A549 (cell line): ENCODE data around the gene MDGA2. TPM values are rescaled to one million over a fixed set of nuclear protein-coding genes. Genes with fewer than 3 reads are reported as not detected.

Experiments
- ATAC-seq, 2 experiments: fragments of 200-7000 bp in 1 of 2; fragments of >200 bp in 1 of 2; cut with Nextera tagmentation in 1 of 2; cut with Tn5 transposase in 1 of 2; 3 replicates each; pipeline versions ENCODE4 v1.8.0 to v1.9.1; 2018 to 2020; ENCODE audit warnings: mild to moderate bottlenecking in 1 of 2, moderate library complexity in 1 of 2
- CTCF ChIA-PET: fragments of 300-600 bp; sonication (Branson Sonifier 250); formaldehyde crosslinking; extraction: SDS; loops from one replicate; lab custom pipeline; 2021; ENCODE audit warnings: antibody characterized with exemption, inconsistent platforms; lab: Yijun Ruan, JAX
- POLR2A ChIA-PET: fragments of 350-600 bp; formaldehyde crosslinking; extraction: SDS; loops from one replicate; lab custom pipeline; 2021; ENCODE audit warnings: antibody characterized with exemption, inconsistent platforms; lab: Yijun Ruan, JAX
- DNase-seq, 2 experiments: peaks; one replicate each; pipeline versions ENCODE4 v3.0.0 to v3.0.0-alpha.2; 2011 to 2016; ENCODE audit warnings: low read depth in 1 of 2, low spot score in 1 of 2
- FAIRE-seq: peaks from 2 replicates; lab custom pipeline; 2011; peaks lifted over from hg19 to GRCh38; lab: Jason Lieb, UNC
- H3K27ac ChIP-seq, 2 experiments: fragments of >200 bp; sonication (Bioruptor Twin); formaldehyde crosslinking; 3 replicates each; pipeline ENCODE4 v1.5.1; 2016 to 2017
- H3K4me1 ChIP-seq: fragments of >200 bp; sonication (Bioruptor Twin); formaldehyde crosslinking; 3 replicates; pipeline ENCODE4 v1.6.1; 2016
- H3K4me2 ChIP-seq: fragments of >200 bp; sonication (Bioruptor Twin); formaldehyde crosslinking; 3 replicates; pipeline ENCODE4 v1.6.1; 2016
- H3K4me3 ChIP-seq: fragments of >200 bp; sonication (Bioruptor Twin); formaldehyde crosslinking; 3 replicates; pipeline ENCODE4 v1.5.1; 2016
- H3K9me3 ChIP-seq: fragments of >200 bp; sonication (Bioruptor Twin); formaldehyde crosslinking; 3 replicates; pipeline ENCODE4 v1.6.1; 2016
- ATOH8 ChIP-seq: fragments of 250-450 bp; sonication (Bioruptor Pico); IDR thresholded peaks from 2 replicates; pipeline ENCODE4 v1.5.0; 2020; ENCODE audit warnings: low read depth, mild to moderate bottlenecking, moderate library complexity
- CEBPB ChIP-seq, 2 experiments: fragments of >200 bp in 1 of 2; sonication (Bioruptor Twin) in 1 of 2; formaldehyde crosslinking in 1 of 2; IDR thresholded peaks; 2 replicates each; pipeline ENCODE4 v1.6.1; 2012 to 2016
- CHD4 ChIP-seq: fragments of 200-600 bp; sonication (generic); IDR thresholded peaks from 2 replicates; pipeline ENCODE4 v1.6.1; 2016; ENCODE audit warnings: antibody characterized with exemption, mild to moderate bottlenecking, borderline replicate concordance
- EHMT2 ChIP-seq: fragments of 200-600 bp; sonication (generic); IDR thresholded peaks from 2 replicates; pipeline ENCODE4 v1.6.1; 2016; ENCODE audit warnings: antibody characterized with exemption, low read depth, mild to moderate bottlenecking, moderate library complexity
- FOXS1 ChIP-seq: fragments of 250-450 bp; sonication (Bioruptor Pico); IDR thresholded peaks from 2 replicates; pipeline ENCODE4 v1.5.0; 2020; ENCODE audit warnings: mild to moderate bottlenecking, moderate library complexity
- GATA3 ChIP-seq: IDR thresholded peaks from 2 replicates; pipeline ENCODE4 v1.6.1; 2012; ENCODE audit warnings: borderline replicate concordance
- HDAC2 ChIP-seq: fragments of 200-600 bp; sonication (generic); IDR thresholded peaks from 2 replicates; pipeline ENCODE4 v1.6.1; 2016
- HOXA7 ChIP-seq: fragments of 250-450 bp; sonication (Bioruptor Pico); IDR thresholded peaks from 2 replicates; pipeline ENCODE4 v1.5.0; 2020; ENCODE audit warnings: mild to moderate bottlenecking, moderate library complexity
- HOXB5 ChIP-seq: fragments of 250-450 bp; sonication (Bioruptor Pico); IDR thresholded peaks from 2 replicates; pipeline ENCODE4 v1.5.0; 2020; ENCODE audit warnings: mild to moderate bottlenecking, moderate library complexity
- JUN ChIP-seq, 2 experiments: fragments of >200 bp; sonication (Bioruptor Twin); formaldehyde crosslinking; IDR thresholded peaks; 2 replicates in 1 of 2; 3 replicates in 1 of 2; pipeline ENCODE4 v1.6.1; 2016 to 2017
- JUNB ChIP-seq: fragments of >200 bp; sonication (Bioruptor Twin); formaldehyde crosslinking; IDR thresholded peaks from 2 replicates; pipeline ENCODE4 v1.6.1; 2016
- KDM1A ChIP-seq: fragments of 200-600 bp; sonication (generic); IDR thresholded peaks from 2 replicates; pipeline ENCODE4 v1.6.1; 2016; ENCODE audit warnings: low read depth, mild to moderate bottlenecking
- KDM5A ChIP-seq: fragments of 200-600 bp; sonication (generic); IDR thresholded peaks from 2 replicates; pipeline ENCODE4 v1.6.1; 2016; ENCODE audit warnings: antibody characterized with exemption, mild to moderate bottlenecking
- MYC ChIP-seq: IDR thresholded peaks from 2 replicates; pipeline ENCODE4 v1.6.1; 2012; ENCODE audit warnings: mild to moderate bottlenecking, inconsistent platforms, low read length, improper control_type of control experiment, borderline replicate concordance
- NFE2L2 ChIP-seq: fragments of 150-350 bp; conservative IDR thresholded peaks from 2 replicates; pipeline ENCODE4 v1.6.1; 2014; ENCODE audit warnings: low read length
- NR3C1 ChIP-seq: fragments of >200 bp; sonication (Bioruptor Twin); formaldehyde crosslinking; IDR thresholded peaks from 3 replicates; pipeline ENCODE4 v1.6.1; 2017
- POLR2AphosphoS2 ChIP-seq: conservative IDR thresholded peaks from 2 replicates; pipeline ENCODE4 v1.6.1; 2012; ENCODE audit warnings: low read length, improper control_type of control experiment, inconsistent platforms
- RAD21 ChIP-seq, 2 experiments: fragments of >200 bp in 1 of 2; sonication (Bioruptor Twin) in 1 of 2; formaldehyde crosslinking in 1 of 2; IDR thresholded peaks in 1 of 2; conservative IDR thresholded peaks in 1 of 2; 2 replicates in 1 of 2; 3 replicates in 1 of 2; pipeline ENCODE4 v1.6.1; 2012 to 2018; ENCODE audit warnings: inconsistent platforms in 1 of 2
- RARB ChIP-seq: fragments of 250-450 bp; sonication (Bioruptor Pico); IDR thresholded peaks from 2 replicates; pipeline ENCODE4 v1.8.0; 2021; ENCODE audit warnings: mild to moderate bottlenecking, moderate library complexity
- RCOR1 ChIP-seq: fragments of 150-350 bp; IDR thresholded peaks from 2 replicates; pipeline ENCODE4 v1.6.1; 2014; ENCODE audit warnings: antibody characterized with exemption, low read length, low read depth
- RFX5 ChIP-seq: fragments of 450-650 bp; IDR thresholded peaks from 2 replicates; pipeline ENCODE4 v1.7.1; 2014; ENCODE audit warnings: antibody characterized with exemption, mild to moderate bottlenecking, moderate library complexity
- RNF2 ChIP-seq: fragments of 200-600 bp; sonication (generic); IDR thresholded peaks from 2 replicates; pipeline ENCODE4 v1.6.1; 2016; ENCODE audit warnings: low read depth, mild to moderate bottlenecking, antibody characterized with exemption, moderate library complexity, borderline replicate concordance
- SMC3 ChIP-seq: fragments of >200 bp; sonication (Bioruptor Twin); formaldehyde crosslinking; IDR thresholded peaks from 3 replicates; pipeline ENCODE4 v1.6.1; 2018; ENCODE audit warnings: inconsistent platforms
- SREBF2 ChIP-seq: fragments of 450-650 bp; IDR thresholded peaks from 2 replicates; pipeline ENCODE4 v1.6.1; 2014; ENCODE audit warnings: mild to moderate bottlenecking, moderate library complexity
- USF2 ChIP-seq: fragments of 450-650 bp; IDR thresholded peaks from 2 replicates; pipeline ENCODE4 v1.6.1; 2014; ENCODE audit warnings: antibody characterized with exemption
- ZC3H11A ChIP-seq: fragments of 450-650 bp; IDR thresholded peaks from 2 replicates; pipeline ENCODE4 v1.6.1; 2014; ENCODE audit warnings: antibody characterized with exemption, mild to moderate bottlenecking
- ZNF302 ChIP-seq: fragments of 250-450 bp; sonication (Bioruptor Pico); IDR thresholded peaks from 2 replicates; pipeline ENCODE4 v1.9.0; 2021; ENCODE audit warnings: inconsistent platforms, mild to moderate bottlenecking, moderate library complexity
- WGBS: methylation state at CpG from one replicate; pipeline ENCODE4 v1.1.6; 2017; ENCODE audit errors: missing lambda C conversion rate; 5-methylcytosine and 5-hydroxymethylcytosine counted together
- polyA plus RNA-seq, 4 experiments: library from polyadenylated mRNA; depleted of rRNA in 3 of 4; stranded (reverse); fragments of >200 nt; fragmentation: RNase III in 1 of 4; extraction: RNeasy Plus Mini Kit Qiagen cat#74134 plus additional on column Dnase treatment in 1 of 4; gene quantifications; 2 replicates in 3 of 4; 3 replicates in 1 of 4; pipeline ENCODE4 v1.2.3, GENCODE V29; 2011 to 2017
- TF ChIP-seq, protein P1 (sequence below): fragments of 150-350 bp; IDR thresholded peaks from 2 replicates; pipeline ENCODE4 v1.6.1; 2014; ENCODE audit warnings: low read depth, mild to moderate bottlenecking, low read length
- TF ChIP-seq, protein P2 (sequence below): fragments of 250-450 bp; sonication (Bioruptor Pico); IDR thresholded peaks from 2 replicates; pipeline ENCODE4 v1.5.0; 2021; ENCODE audit warnings: mild to moderate bottlenecking, moderate library complexity, borderline replicate concordance
- TF ChIP-seq, protein P3 (sequence below): fragments of >200 bp; sonication (Bioruptor Twin); formaldehyde crosslinking; IDR thresholded peaks from 3 replicates; pipeline ENCODE4 v1.6.1; 2016
- TF ChIP-seq, protein P4 (sequence below): IDR thresholded peaks from 2 replicates; pipeline ENCODE4 v1.6.1; 2012
- TF ChIP-seq, protein P5 (sequence below): IDR thresholded peaks from 2 replicates; pipeline ENCODE4 v1.6.1; 2012

Gene MDGA2
- polyA plus RNA-seq, 2 of the 4 experiments (the other 2 are of a cell fraction) = 0.08 to 0.12 TPM

DNA sequence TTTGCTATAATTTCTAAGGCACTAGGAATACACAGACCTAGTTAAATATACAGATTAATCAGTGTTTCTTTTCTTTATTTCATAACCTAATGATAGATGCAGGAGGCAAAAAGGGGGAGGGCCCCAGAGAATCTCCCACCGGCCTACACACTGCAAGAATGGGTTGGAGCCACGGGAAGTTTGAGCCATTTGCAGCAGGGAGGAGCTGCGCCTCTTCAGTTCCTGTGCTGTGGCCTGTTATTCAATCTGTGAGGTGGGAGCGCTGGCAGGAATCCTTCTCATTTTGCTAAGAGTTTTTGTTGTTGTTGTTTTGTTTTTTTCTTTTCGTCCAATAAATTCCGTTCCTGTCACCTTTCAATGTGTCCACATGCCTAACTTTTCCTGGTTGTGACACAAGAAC, 772.6 kb downstream of the MDGA2 start:
- no peak overlapping the region for H3K27ac ChIP-seq
- TF ChIP-seq KDM5A (no peak), CHD4 (no peak), RCOR1 (no peak), CEBPB (IDR thresholded peaks at IDR 0.05) (no peak), ZC3H11A (no peak), RNF2 (no peak), HDAC2 (no peak), RARB (CRISPR knock-in tag) (no peak), SREBF2 (no peak), HOXA7 (no peak), RFX5 (no peak), NR3C1 (no peak), POLR2AphosphoS2 (no peak), HOXB5 (CRISPR knock-in tag) (no peak), JUN (IDR thresholded peaks at IDR 0.05) (no peak), JUNB (no peak)
- TF ChIP-seq, protein P1, sequence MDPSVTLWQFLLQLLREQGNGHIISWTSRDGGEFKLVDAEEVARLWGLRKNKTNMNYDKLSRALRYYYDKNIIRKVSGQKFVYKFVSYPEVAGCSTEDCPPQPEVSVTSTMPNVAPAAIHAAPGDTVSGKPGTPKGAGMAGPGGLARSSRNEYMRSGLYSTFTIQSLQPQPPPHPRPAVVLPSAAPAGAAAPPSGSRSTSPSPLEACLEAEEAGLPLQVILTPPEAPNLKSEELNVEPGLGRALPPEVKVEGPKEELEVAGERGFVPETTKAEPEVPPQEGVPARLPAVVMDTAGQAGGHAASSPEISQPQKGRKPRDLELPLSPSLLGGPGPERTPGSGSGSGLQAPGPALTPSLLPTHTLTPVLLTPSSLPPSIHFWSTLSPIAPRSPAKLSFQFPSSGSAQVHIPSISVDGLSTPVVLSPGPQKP = no peak
- TF ChIP-seq, protein P2, sequence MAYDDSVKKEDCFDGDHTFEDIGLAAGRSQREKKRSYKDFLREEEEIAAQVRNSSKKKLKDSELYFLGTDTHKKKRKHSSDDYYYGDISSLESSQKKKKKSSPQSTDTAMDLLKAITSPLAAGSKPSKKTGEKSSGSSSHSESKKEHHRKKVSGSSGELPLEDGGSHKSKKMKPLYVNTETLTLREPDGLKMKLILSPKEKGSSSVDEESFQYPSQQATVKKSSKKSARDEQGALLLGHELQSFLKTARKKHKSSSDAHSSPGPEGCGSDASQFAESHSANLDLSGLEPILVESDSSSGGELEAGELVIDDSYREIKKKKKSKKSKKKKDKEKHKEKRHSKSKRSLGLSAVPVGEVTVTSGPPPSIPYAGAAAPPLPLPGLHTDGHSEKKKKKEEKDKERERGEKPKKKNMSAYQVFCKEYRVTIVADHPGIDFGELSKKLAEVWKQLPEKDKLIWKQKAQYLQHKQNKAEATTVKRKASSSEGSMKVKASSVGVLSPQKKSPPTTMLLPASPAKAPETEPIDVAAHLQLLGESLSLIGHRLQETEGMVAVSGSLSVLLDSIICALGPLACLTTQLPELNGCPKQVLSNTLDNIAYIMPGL (CRISPR knock-in tag) = no peak
- TF ChIP-seq, protein P3, sequence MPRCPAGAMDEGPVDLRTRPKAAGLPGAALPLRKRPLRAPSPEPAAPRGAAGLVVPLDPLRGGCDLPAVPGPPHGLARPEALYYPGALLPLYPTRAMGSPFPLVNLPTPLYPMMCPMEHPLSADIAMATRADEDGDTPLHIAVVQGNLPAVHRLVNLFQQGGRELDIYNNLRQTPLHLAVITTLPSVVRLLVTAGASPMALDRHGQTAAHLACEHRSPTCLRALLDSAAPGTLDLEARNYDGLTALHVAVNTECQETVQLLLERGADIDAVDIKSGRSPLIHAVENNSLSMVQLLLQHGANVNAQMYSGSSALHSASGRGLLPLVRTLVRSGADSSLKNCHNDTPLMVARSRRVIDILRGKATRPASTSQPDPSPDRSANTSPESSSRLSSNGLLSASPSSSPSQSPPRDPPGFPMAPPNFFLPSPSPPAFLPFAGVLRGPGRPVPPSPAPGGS = no peak
- TF ChIP-seq, protein P4, sequence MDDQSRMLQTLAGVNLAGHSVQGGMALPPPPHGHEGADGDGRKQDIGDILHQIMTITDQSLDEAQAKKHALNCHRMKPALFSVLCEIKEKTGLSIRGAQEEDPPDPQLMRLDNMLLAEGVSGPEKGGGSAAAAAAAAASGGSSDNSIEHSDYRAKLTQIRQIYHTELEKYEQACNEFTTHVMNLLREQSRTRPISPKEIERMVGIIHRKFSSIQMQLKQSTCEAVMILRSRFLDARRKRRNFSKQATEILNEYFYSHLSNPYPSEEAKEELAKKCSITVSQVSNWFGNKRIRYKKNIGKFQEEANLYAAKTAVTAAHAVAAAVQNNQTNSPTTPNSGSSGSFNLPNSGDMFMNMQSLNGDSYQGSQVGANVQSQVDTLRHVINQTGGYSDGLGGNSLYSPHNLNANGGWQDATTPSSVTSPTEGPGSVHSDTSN = no peak
- TF ChIP-seq, all 56 proteins: peak for 0
- no peak for ATAC-seq
- no peak for FAIRE-seq
- H3K4me1 ChIP-seq = no peaks in the 10 kb centered on the region
- no peaks in the 10 kb centered on the region for H3K9me3 ChIP-seq
- H3K4me2 ChIP-seq = no peak overlapping the region
- no peak for DNase-seq
- 14% methylated on average over 6 of the region's 6 CpGs for WGBS
- CTCF ChIA-PET = no interaction called here
- POLR2A ChIA-PET = no interaction called here
- no peak overlapping the region for H3K4me3 ChIP-seq

GRCh38 chr14:46894476-46894875, 780.9 kb downstream of the MDGA2 start:
- no peak for ATAC-seq
- no peaks in the 10 kb centered on the region for H3K4me1 ChIP-seq
- H3K27ac ChIP-seq = no peak overlapping the region
- no peak for TF ChIP-seq FOXS1 (CRISPR knock-in tag)
- no peak for TF ChIP-seq USF2
- no peak for TF ChIP-seq CHD4
- no peak for TF ChIP-seq ATOH8 (CRISPR knock-in tag)
- no peak for TF ChIP-seq ZC3H11A
- TF ChIP-seq KDM1A = no peak
- TF ChIP-seq CEBPB (IDR thresholded peaks at IDR 0.05) = no peak
- no peak for TF ChIP-seq HOXB5 (CRISPR knock-in tag)
- TF ChIP-seq GATA3 = no peak
- TF ChIP-seq SMC3 = no peak
- no peak for TF ChIP-seq EHMT2
- TF ChIP-seq HDAC2 = no peak
- no peak for TF ChIP-seq ZNF302 (CRISPR knock-in tag)
- TF ChIP-seq NFE2L2 = no peak
- TF ChIP-seq POLR2AphosphoS2 = no peak
- TF ChIP-seq, protein P5, sequence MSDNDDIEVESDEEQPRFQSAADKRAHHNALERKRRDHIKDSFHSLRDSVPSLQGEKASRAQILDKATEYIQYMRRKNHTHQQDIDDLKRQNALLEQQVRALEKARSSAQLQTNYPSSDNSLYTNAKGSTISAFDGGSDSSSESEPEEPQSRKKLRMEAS = no peak
- no peak for TF ChIP-seq SREBF2
- TF ChIP-seq MYC = no peak
- TF ChIP-seq RAD21 (conservative IDR thresholded peaks at IDR 0.05 in 1 of 2, IDR thresholded peaks at IDR 0.05 in 1 of 2) = no peak
- no peak for FAIRE-seq
- H3K9me3 ChIP-seq = no peaks in the 10 kb centered on the region
- CTCF ChIA-PET = no interaction called here
- no peak overlapping the region for H3K4me2 ChIP-seq
- DNase-seq = no peak
- POLR2A ChIA-PET = no interaction called here
- H3K4me3 ChIP-seq = no peak overlapping the region
